ENCODE results near the gene OR2G3. TPM values are rescaled to one million over a fixed set of nuclear protein-coding genes. Genes with fewer than 3 reads are reported as not detected.

Gene OR2G3
- total and polyA plus RNA-seq, 2 experiments from 2014 or later: not detected

- TF ChIP-seq ZNF462 (CRISPR knock-in tag; IDR thresholded peaks at IDR 0.05): no peak
- TF ChIP-seq CREB1 (CRISPR knock-in tag; IDR thresholded peaks at IDR 0.05; ENCODE audit: low read depth): no peak
- no peak for TF ChIP-seq ZNF114 (CRISPR knock-in tag; IDR thresholded peaks at IDR 0.05)
- no peak for TF ChIP-seq CTCF (conservative IDR thresholded peaks at IDR 0.05; ENCODE audit: low read depth in 2 of 2)
- TF ChIP-seq JUNB (IDR thresholded peaks at IDR 0.05; ENCODE audit: unreplicated experiment): no peak
Measured at GRCh38 chr1:247574236-247574635, 31.1 kb upstream of the OR2G3 start (continued).

GRCh38 chr1:247574664-247575063 lies 30.7 kb upstream of the OR2G3 start:
- H3F3A ChIP-seq (replicated peaks; ENCODE audit: low read depth): no peaks in the 10 kb centered on the region
- no peak for TF ChIP-seq REST (IDR thresholded peaks at IDR 0.05; ENCODE audit: unreplicated experiment)
- Mint-ChIP-seq H3K27me3 (ENCODE audit: insufficient read depth, low read depth, poor library complexity) (no peaks in the 10 kb centered on the region), H3K27ac (no peak overlapping the region), H3K4me3 (no peak overlapping the region), H3K4me1 (no peaks in the 10 kb centered on the region; the same call in 2 of the 3 replicates), H3K36me3 (ENCODE audit: low read depth) (no peaks in the 10 kb centered on the region; the same call in 1 of the 3 replicates), H3K9me3 (peaks cover 14% of the 10 kb centered on the region; the same call in 2 of the 3 replicates)
- no peaks in the 10 kb centered on the region for H3K36me3 ChIP-seq (ENCODE audit: insufficient read depth)
- 0 out of 2 replicates have a peak, but pooled peaks cover 11% of the 10 kb centered on the region for H3K9me2 ChIP-seq (ENCODE audit: insufficient read depth)
- H4K20me1 ChIP-seq (replicated peaks; ENCODE audit: insufficient read depth): no peaks in the 10 kb centered on the region
- H3K27ac ChIP-seq (ENCODE audit: low read depth): no peak overlapping the region
- H2AFZ ChIP-seq: no peak overlapping the region
- no peaks in the 10 kb centered on the region for H3K79me2 ChIP-seq (replicated peaks; ENCODE audit: insufficient read depth)
- H3K4me3 ChIP-seq: no peak overlapping the region
- no peak overlapping the region for H3K4me2 ChIP-seq
- ATAC-seq (no peak), DNase-seq (ENCODE audit: low spot score) (no peak)
- H3K27me3 ChIP-seq (ENCODE audit: insufficient read depth): no peaks in the 10 kb centered on the region
- no peaks in the 10 kb centered on the region for H3K4me1 ChIP-seq (ENCODE audit: insufficient read depth)

All from GM23338 (cell line).